Body of pancreas (tissue), 4 donors: Measurements from ENCODE around the gene FLYWCH1. TPM values are rescaled to one million over a fixed set of nuclear protein-coding genes. Genes with fewer than 3 reads are reported as not detected.
"Not testable (repeated sequence)": the region's sequence is repeated elsewhere in the genome, so short reads cannot be mapped to it uniquely, and the experiment has no call there.

Source experiments
- ATAC-seq: fragments of 150-250 bp; one replicate; pipeline ENCODE4 v1.9.1; 2016
- DNase-seq, 4 donors: peaks; one replicate each; pipeline ENCODE4 v3.0.0-alpha.2; 2019
- H3K27ac ChIP-seq, 4 donors: fragments of 200-600 bp; sonication (generic); 1 replicate in 3 of 4; 2 replicates in 1 of 4; pipeline versions ENCODE4 v1.5.1 to v1.6.1; 2016 to 2019; ENCODE audit warnings: mild to moderate bottlenecking in 1 of 4, mixed read lengths in 1 of 4, moderate library complexity in 1 of 4
- H3K27me3 ChIP-seq, 2 donors: fragments of 200-600 bp; sonication (generic); one replicate each; pipeline ENCODE4 v1.6.0; 2016; ENCODE audit warnings: mild to moderate bottlenecking in 1 of 2
- H3K36me3 ChIP-seq, 2 donors: fragments of 200-600 bp; sonication (generic); replicated peaks in 1 of 2; 2 replicates each; pipeline ENCODE4 v1.5.1; 2016; ENCODE audit warnings: low read depth in 2 of 2; ENCODE audit not compliant: insufficient read depth in 1 of 2
- H3K4me1 ChIP-seq: fragments of 200-600 bp; sonication (generic); one replicate; pipeline ENCODE4 v1.6.0; 2016
- H3K4me3 ChIP-seq, 2 donors: fragments of 200-600 bp; sonication (generic); 1 replicate in 1 of 2; 2 replicates in 1 of 2; pipeline ENCODE4 v1.5.1; 2016 to 2019
- H3K9me3 ChIP-seq, 3 donors: fragments of 200-600 bp; sonication (generic); 1 replicate in 2 of 3; 2 replicates in 1 of 3; pipeline ENCODE4 v1.5.1; 2016
- POLR2A ChIP-seq, 3 donors: fragments of 450-650 bp; IDR thresholded peaks; one replicate each; pipeline ENCODE4 v1.6.1; 2016; ENCODE audit warnings: antibody characterized with exemption in 3 of 3, mild to moderate bottlenecking in 2 of 3
- WGBS, 2 donors: methylation state at CpG; one replicate each; pipeline ENCODE4 v1.1.5; 2017; 5-methylcytosine and 5-hydroxymethylcytosine counted together
- intact Hi-C: fragments of 100-400 bp; cut with DNase I; formaldehyde crosslinking; loops from one replicate; pipeline ENCODE4 v1.15.1; 2023
- total RNA-seq, 2 donors: library from RNA; depleted of rRNA; stranded (reverse); fragments of >200 nt; gene quantifications; one replicate each; pipeline ENCODE4 v1.1.0, GENCODE V29; 2016
- TF ChIP-seq, protein P1 (sequence below), 7 experiments: fragments of 450-650 bp in 4 of 7; fragments of 200-600 bp in 3 of 7; sonication (generic) in 3 of 7; IDR thresholded peaks; one replicate each; pipeline ENCODE4 v1.5.1; 2016 to 2019; ENCODE audit warnings: antibody characterized with exemption in 7 of 7

Gene FLYWCH1
- total RNA-seq, 2 donors from 2014 or later, result 24.6 to 53.7 TPM

DNA sequence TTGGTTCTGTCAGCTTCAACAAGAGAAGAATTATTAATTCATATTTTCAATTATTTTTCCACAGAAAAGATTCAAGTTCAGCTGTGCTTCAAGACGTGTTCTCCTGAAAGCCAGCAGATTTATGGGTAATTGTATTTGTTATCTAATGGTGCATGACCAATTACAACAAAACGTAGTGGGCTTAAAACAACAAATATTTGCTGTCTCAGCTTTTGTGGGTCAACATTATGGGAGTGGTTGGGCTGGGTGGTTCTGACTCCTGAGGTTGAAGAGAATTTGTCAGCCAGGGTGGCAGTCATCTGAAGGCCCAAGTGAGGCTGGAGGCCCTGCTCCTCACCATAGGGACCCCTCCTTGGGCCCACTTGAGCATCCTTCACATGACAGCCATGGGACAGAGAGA, 28.2 kb downstream of the FLYWCH1 start:
- Histone ChIP-seq H3K27ac (no peak overlapping the region), H3K36me3 (peaks cover 0 to 14% of the 10 kb centered on the region in 2 donors), H3K4me1 (no peaks in the 10 kb centered on the region), H3K4me3 (no peak overlapping the region), H3K27me3 (no peaks in the 10 kb centered on the region), H3K9me3 (no peaks in the 10 kb centered on the region)
- DNase-seq (no peak), ATAC-seq (no peak)
- intact Hi-C loops, result no loop called here
- 69 to 74% methylated on average over 2 of the region's 2 CpGs for WGBS, 2 donors
- no peak for TF ChIP-seq POLR2A (IDR thresholded peaks at IDR 0.05)
- TF ChIP-seq, protein P1, sequence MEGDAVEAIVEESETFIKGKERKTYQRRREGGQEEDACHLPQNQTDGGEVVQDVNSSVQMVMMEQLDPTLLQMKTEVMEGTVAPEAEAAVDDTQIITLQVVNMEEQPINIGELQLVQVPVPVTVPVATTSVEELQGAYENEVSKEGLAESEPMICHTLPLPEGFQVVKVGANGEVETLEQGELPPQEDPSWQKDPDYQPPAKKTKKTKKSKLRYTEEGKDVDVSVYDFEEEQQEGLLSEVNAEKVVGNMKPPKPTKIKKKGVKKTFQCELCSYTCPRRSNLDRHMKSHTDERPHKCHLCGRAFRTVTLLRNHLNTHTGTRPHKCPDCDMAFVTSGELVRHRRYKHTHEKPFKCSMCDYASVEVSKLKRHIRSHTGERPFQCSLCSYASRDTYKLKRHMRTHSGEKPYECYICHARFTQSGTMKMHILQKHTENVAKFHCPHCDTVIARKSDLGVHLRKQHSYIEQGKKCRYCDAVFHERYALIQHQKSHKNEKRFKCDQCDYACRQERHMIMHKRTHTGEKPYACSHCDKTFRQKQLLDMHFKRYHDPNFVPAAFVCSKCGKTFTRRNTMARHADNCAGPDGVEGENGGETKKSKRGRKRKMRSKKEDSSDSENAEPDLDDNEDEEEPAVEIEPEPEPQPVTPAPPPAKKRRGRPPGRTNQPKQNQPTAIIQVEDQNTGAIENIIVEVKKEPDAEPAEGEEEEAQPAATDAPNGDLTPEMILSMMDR (IDR thresholded peaks at IDR 0.05), result no peak

DNA sequence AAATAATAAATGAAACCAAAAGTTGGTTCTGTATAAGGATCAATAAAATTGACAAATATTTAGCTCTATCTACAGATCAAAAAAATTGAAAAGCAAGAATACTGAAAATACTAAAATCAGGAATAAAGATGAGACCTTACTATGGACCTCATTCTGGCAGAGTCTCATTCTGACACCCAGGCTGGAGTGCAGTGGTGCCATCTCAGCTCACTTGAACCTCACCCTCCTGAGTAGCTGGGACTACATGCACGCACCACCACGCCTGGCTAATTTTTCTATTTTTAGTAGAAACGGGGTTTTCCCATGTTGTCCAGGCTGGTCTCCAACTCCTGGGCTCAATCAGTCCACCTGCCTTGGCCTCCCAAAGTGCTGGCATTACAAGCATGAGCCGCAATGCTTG, 30.3 kb downstream of the FLYWCH1 start:
- H3K4me3 ChIP-seq, result no peak overlapping the region
- H3K27me3 ChIP-seq, result no peaks in the 10 kb centered on the region
- H3K36me3 ChIP-seq, result peaks cover 0 to 14% of the 10 kb centered on the region in 2 donors
- no peak for DNase-seq
- H3K4me1 ChIP-seq, result no peaks in the 10 kb centered on the region
- no peak overlapping the region for H3K27ac ChIP-seq
- TF ChIP-seq, protein P1 (IDR thresholded peaks at IDR 0.05), result no peak
- TF ChIP-seq POLR2A (IDR thresholded peaks at IDR 0.05), result no peak
- no peaks in the 10 kb centered on the region for H3K9me3 ChIP-seq
- ATAC-seq, result no peak
- 79 to 84% methylated on average over 4 of the region's 4 CpGs for WGBS, 2 donors
- intact Hi-C loops, result no loop called here

DNA sequence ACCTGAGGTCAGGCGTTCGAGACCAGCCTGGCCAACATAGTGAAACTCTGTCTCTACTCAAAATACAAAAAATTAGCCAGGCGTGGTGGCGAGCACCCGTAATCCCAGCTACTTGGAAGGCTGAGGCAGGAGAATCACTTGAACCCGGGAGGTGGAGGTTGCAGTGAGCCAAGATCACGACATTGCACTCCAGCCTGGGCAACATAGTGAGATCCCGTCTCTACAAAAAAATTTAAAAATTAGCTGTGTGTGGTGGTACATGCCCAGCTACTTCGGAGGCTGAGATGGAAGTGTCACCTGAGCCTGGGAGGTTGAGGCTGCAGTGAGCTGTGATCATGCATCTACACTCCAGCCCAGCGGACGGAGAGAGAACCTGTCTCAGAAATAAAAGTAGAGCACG, 32.0 kb downstream of the FLYWCH1 start:
- ATAC-seq, H3K4me3 ChIP-seq, H3K27me3 ChIP-seq, H3K27ac ChIP-seq, intact Hi-C loops, H3K9me3 ChIP-seq, DNase-seq, H3K4me1 ChIP-seq: not testable (repeated sequence)
- peaks cover 0 to 12% of the 10 kb centered on the region in 2 donors for H3K36me3 ChIP-seq
- WGBS, 2 donors, result 79 to 87% methylated on average over 11 to 12 of the region's 12 CpGs

DNA sequence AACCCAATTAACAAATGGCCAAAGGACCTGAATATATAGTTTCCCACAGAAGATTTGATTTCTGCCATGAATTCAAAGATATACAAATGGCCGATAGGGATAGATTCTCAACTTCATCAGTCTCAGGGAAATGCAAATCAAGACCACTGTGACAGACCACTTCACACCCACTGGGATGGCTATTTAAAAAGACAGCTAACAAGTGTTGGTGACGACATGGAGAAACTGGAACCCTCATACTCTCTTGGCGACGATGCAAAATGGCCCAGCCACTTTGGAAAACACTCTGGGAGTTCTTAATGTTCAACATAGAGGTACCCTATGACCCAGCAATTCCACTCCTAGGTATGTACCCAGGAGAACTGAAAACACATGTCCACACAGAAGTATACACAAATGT, 34.9 kb downstream of the FLYWCH1 start:
- TF ChIP-seq, protein P1 (IDR thresholded peaks at IDR 0.05), result no peak
- TF ChIP-seq POLR2A (IDR thresholded peaks at IDR 0.05), result no peak
- Histone ChIP-seq H3K27ac (no peak overlapping the region), H3K4me1 (no peaks in the 10 kb centered on the region), H3K36me3 (peaks cover 0 to 3% of the 10 kb centered on the region in 2 donors), H3K27me3 (no peaks in the 10 kb centered on the region), H3K9me3 (no peaks in the 10 kb centered on the region), H3K4me3 (no peak overlapping the region)
- no peak for DNase-seq
- intact Hi-C loops, result no loop called here
- ATAC-seq, result no peak
- 96 to 98% methylated on average over 4 of the region's 4 CpGs for WGBS, 2 donors

DNA sequence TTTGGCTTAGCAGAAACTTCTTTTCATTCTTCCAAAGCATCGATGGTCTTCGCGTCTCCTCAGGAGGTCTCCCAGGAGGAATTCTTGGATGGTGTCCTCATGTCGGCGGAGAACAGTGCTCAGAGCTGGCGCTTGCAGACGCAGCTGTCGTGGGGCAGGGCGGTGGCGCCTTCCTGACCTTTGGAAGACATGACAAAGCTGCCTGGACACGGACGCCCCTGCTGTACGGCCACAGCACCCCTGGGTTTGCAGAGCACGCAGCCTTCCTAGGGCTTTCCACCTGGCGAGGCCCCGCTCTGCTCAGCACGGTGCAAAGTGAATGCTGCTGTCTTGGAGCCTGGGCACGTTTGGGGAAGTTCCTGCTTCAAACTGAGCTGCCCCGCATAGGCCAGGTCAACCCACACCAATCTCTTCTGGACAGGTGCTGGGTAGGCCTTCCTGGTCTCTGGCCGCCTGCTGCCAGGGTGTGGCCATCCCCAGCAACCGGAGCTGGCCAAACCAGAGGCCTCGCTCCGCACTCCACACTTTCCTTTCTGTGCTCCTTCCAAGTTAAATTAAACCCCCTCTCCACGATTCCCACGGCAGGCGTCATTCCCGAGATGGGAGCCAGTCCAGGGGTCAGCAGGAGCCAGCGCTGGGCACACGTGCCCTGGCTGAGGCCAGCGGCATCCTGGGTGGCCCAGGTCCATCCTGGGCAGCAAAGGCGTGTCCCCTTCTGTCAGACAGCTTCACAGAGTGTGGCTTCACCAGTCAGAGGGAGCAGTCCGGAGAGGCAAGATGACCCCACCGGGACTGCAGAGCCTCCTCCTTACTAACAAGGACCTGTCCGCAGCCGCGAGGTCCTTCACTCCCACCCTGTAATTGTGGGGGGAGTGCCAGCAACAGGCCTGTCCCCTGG, 37.3 kb downstream of the FLYWCH1 start:
- no peaks in the 10 kb centered on the region for H3K9me3 ChIP-seq
- WGBS, 2 donors, result 82 to 84% methylated on average over 6 to 30 of the region's 36 CpGs
- intact Hi-C loops, result no loop called here

More for the DNA sequence above, 37.3 kb downstream of the FLYWCH1 start:
- no peak for ATAC-seq
- no peak overlapping the region for H3K4me3 ChIP-seq
- peaks cover 0 to 3% of the 10 kb centered on the region in 2 donors for H3K36me3 ChIP-seq
- TF ChIP-seq, protein P1 (IDR thresholded peaks at IDR 0.05), result no peak
- H3K27ac ChIP-seq, result no peak overlapping the region
- H3K4me1 ChIP-seq, result peaks cover 7% of the 10 kb centered on the region
- no peaks in the 10 kb centered on the region for H3K27me3 ChIP-seq
- DNase-seq, result no peak
